GM21717 (cell line): ENCODE data around the gene SLC34A1.

Experiments
- ATAC-seq: cut with Tn5 transposase; IDR thresholded peaks from one replicate; pipeline ENCODE4 v1.9.1; 2021; ENCODE audit warnings: mild to moderate bottlenecking, moderate library complexity; ENCODE audit not compliant: unreplicated experiment

The SLC34A1 gene

DNA sequence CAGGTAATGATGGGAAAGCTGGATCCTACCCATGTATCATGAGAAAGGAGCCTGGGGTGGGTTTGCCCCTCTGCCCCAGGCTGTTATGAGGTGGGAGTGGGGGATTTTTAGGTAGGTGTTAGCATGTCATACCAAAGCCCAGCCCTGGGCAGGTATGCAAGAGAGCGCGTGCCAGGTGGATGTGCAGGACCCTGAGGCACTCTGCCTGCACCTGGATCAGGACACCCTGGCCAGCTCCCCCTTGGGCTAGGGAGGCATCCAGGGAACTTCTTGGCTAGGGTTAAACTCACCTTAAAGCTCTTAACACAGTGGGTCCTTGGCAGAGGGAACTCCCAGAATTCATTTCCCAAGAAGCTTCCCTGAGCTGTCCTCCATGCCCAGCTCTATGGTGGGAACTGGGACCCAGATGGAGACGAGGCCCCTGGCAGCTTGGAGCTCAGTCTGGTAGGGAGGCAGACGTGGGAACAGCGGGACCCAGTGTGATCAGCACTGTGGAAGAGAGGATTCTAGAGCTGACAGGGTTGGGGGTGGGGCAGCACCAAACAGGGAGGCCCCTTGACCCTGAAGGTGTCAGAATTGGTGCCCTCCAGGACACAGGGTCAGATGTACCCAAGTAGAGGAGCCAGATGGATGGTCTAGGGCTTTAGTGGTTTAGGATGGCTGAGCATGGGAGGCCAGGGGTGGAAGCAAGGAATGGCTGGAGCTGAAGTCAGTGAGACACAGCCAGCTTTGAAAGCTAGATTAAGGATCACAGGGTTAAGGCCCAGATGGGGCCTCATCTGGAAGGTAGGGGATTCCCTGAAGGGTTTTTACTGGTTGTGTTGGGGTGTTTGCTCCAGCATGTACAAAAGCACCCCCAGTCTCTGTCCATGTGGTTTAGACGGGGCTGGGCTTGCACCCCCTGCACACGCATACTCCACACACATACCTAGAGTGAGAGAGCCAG, 60.1 kb downstream of the SLC34A1 start:
- ATAC-seq: no peak

- ATAC-seq: no peak
These were observed 61.0 kb downstream of the SLC34A1 start for GRCh38 chr5:177445052-177445916.

- ATAC-seq: no peak
These were observed 61.6 kb downstream of the SLC34A1 start for GRCh38 chr5:177445917-177446199.

- peak; percentile 41 for ATAC-seq
These were observed 62.2 kb downstream of the SLC34A1 start, which contains the start of gene PRR7 for GRCh38 chr5:177446200-177447065. Gene PRR7, plus strand, starts transcription at chr5:177446814. Its CDS starts 8,254 bp downstream, at chr5:177455068.

DNA sequence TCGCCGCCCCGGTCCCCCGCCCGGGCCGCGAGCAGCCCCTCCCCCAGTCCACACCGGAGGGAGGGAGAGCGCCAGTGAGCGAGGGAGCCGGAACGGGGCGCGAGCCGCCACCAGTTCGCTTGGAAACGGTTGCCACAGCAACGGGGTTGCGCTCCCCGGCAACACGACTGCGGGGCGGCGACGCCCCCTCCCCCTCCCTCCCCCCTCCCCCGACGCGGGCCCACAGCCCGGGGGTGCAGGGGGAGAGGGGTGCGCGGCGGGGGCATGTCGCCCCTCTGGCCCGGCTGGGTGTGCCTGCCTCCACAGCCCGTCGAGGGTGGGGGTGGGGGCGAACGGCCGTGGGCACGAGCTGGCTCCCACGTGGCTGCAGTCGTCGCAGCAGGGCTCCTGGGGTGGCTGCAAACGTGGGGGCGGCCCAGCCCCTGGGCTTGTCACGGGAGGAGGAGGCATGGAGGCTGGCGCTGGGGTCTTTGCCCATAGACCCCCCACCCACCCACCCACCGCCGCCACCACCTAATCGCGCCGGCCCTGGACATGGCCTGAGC, 62.9 kb downstream of the SLC34A1 start:
- peak; percentile 33 for ATAC-seq

GRCh38 chr5:177447611-177448243, 63.5 kb downstream of the SLC34A1 start:
- ATAC-seq: no peak
